GM12878 (cell line): ENCODE measurements around the gene PARVA.

Experiments
- FOS ChIP-seq: IDR thresholded peaks from 3 replicates; pipeline ENCODE4 v1.6.1; 2011; ENCODE audit warnings: borderline replicate concordance; ENCODE audit not compliant: insufficient read length; ENCODE audit errors: extremely low read depth
- POLR2AphosphoS5 ChIP-seq: IDR thresholded peaks from 2 replicates; pipeline ENCODE4 v1.6.1; 2011; ENCODE audit warnings: mild to moderate bottlenecking, low read length, inconsistent platforms
- STAT1 ChIP-seq: fragments of 450-650 bp; conservative IDR thresholded peaks from 2 replicates; pipeline ENCODE4 v1.6.1; 2014; ENCODE audit warnings: antibody characterized with exemption, mild to moderate bottlenecking

DNA sequence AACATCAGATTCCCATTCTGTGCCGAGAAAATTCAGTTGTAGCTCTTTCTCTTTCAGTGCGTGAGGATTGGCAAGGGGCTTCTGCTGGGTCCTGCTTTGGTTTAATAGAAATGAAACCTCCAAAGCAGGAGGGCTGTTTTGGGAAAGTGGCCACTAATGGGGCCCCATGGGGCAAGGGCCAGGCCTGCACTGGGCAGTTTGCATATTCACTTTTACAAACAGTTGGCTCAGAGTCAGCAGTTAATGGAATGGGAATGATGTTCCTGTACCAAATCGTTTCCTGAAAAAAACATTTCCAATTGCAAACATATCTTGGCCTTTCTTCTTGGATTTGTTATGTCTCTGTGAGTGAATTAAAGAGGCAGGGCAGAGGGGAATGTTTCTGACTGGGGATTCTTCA is 92.1 kb downstream of the PARVA start:
- no peak for TF ChIP-seq POLR2AphosphoS5
- no peak for TF ChIP-seq FOS
- TF ChIP-seq STAT1, result no peak
